ENCODE results near the gene DLG4.
A peak's percentile ranks its signal among the peaks of the same experiment; 100 is the strongest.
"Not testable (repeated sequence)": the region's sequence is repeated elsewhere in the genome, so short reads cannot be mapped to it uniquely, and the experiment has no call there.

Gene DLG4

GRCh38 chr17:7211491-7212273 is 8.0 kb downstream of the DLG4 start:
- DNase-seq = no peak

- DNase-seq = no peak
Measured at GRCh38 chr17:7208754-7209460, 10.7 kb downstream of the DLG4 start.

GRCh38 chr17:7208027-7208571 is 11.5 kb downstream of the DLG4 start:
- no peak for DNase-seq

GRCh38 chr17:7207120-7208001 is 12.3 kb downstream of the DLG4 start:
- no peak for DNase-seq

GRCh38 chr17:7205561-7205960 is 14.1 kb downstream of the DLG4 start:
- DNase-seq = no peak

GRCh38 chr17:7204828-7205461 is 14.7 kb downstream of the DLG4 start:
- peak; percentile 82 for DNase-seq

GRCh38 chr17:7204336-7204735 is 15.3 kb downstream of the DLG4 start:
- no peak for DNase-seq

- no peak for DNase-seq
Measured at GRCh38 chr17:7203391-7203790, 16.2 kb downstream of the DLG4 start.

GRCh38 chr17:7196651-7197401 is 22.8 kb downstream of the DLG4 start:
- no peak for DNase-seq

- no peak for DNase-seq
Measured at GRCh38 chr17:7195971-7196370, 23.7 kb downstream of the DLG4 start.

- no peak for DNase-seq
Measured at GRCh38 chr17:7192271-7192937, 27.2 kb downstream of the DLG4 start.

GRCh38 chr17:7191571-7192270 is 27.9 kb downstream of the DLG4 start:
- DNase-seq = peak; percentile 26

GRCh38 chr17:7191069-7191468 is 28.6 kb downstream of the DLG4 start:
- no peak for DNase-seq

- no peak for DNase-seq
Measured at GRCh38 chr17:7190276-7190917, 29.2 kb downstream of the DLG4 start.

- DNase-seq = peak; percentile 35
Measured at GRCh38 chr17:7186241-7186640, 33.4 kb downstream of the DLG4 start.

GRCh38 chr17:7184647-7185046 is 35.0 kb downstream of the DLG4 start:
- no peak for DNase-seq

- DNase-seq = no peak
Measured at GRCh38 chr17:7184091-7184488, 35.5 kb downstream of the DLG4 start.

- no peak for DNase-seq
Measured at GRCh38 chr17:7183433-7184090, 36.1 kb downstream of the DLG4 start.

GRCh38 chr17:7182101-7182500 is 37.5 kb downstream of the DLG4 start:
- DNase-seq = not testable (repeated sequence)

Data from hematopoietic multipotent progenitor cell treated with erythropoietin and hydrocortisone succinate and interleukin-3 and kit ligand, for 8 days (in vitro differentiated cells).